ENCODE data around the gene DAB2IP.
A peak's percentile ranks its signal among the peaks of the same experiment; 100 is the strongest.

DAB2IP gene

GRCh38 chr9:121771418-121771817, 120.0 kb downstream of the DAB2IP start:
- DNase-seq (ENCODE audit: low spot score), result no peak
- TF ChIP-seq, protein P1, sequence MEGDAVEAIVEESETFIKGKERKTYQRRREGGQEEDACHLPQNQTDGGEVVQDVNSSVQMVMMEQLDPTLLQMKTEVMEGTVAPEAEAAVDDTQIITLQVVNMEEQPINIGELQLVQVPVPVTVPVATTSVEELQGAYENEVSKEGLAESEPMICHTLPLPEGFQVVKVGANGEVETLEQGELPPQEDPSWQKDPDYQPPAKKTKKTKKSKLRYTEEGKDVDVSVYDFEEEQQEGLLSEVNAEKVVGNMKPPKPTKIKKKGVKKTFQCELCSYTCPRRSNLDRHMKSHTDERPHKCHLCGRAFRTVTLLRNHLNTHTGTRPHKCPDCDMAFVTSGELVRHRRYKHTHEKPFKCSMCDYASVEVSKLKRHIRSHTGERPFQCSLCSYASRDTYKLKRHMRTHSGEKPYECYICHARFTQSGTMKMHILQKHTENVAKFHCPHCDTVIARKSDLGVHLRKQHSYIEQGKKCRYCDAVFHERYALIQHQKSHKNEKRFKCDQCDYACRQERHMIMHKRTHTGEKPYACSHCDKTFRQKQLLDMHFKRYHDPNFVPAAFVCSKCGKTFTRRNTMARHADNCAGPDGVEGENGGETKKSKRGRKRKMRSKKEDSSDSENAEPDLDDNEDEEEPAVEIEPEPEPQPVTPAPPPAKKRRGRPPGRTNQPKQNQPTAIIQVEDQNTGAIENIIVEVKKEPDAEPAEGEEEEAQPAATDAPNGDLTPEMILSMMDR (IDR thresholded peaks at IDR 0.05), result no peak

GRCh38 chr9:121771851-121772599, 120.6 kb downstream of the DAB2IP start:
- no peak overlapping the region for H3K4me3 ChIP-seq
- H3K27ac ChIP-seq, result peak overlapping the region; percentile 56 to 86
- DNase-seq (ENCODE audit: low spot score), result no peak
- TF ChIP-seq, protein P1 (IDR thresholded peaks at IDR 0.05), result no peak

More at GRCh38 chr9:121771418-121771817, 120.0 kb downstream of the DAB2IP start:
- H3K4me3 ChIP-seq, result no peak overlapping the region
- peak overlapping the region; percentile 56 to 86 for H3K27ac ChIP-seq

DNA sequence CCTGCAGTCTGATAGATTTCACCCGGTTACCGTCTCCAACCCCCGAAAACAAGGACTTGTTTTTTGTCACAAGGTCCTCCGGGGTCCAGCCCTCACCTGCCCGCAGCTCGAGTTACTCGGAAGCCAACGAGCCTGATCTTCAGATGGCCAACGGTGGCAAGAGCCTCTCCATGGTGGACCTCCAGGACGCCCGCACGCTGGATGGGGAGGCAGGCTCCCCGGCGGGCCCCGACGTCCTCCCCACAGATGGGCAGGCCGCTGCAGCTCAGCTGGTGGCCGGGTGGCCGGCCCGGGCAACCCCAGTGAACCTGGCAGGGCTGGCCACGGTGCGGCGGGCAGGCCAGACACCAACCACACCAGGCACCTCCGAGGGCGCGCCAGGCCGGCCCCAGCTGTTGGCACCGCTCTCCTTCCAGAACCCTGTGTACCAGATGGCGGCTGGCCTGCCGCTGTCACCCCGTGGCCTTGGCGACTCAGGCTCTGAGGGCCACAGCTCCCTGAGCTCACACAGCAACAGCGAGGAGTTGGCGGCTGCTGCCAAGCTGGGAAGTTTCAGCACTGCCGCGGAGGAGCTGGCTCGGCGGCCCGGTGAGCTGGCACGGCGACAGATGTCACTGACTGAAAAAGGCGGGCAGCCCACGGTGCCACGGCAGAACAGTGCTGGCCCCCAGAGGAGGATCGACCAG, 121.3 kb downstream of the DAB2IP start:
- peak overlapping the region; percentile 56 to 86 for H3K27ac ChIP-seq
- no peak overlapping the region for H3K4me3 ChIP-seq
- peak; percentile 84 for DNase-seq (ENCODE audit: low spot score)
- TF ChIP-seq, protein P1 (IDR thresholded peaks at IDR 0.05), result no peak

DNA sequence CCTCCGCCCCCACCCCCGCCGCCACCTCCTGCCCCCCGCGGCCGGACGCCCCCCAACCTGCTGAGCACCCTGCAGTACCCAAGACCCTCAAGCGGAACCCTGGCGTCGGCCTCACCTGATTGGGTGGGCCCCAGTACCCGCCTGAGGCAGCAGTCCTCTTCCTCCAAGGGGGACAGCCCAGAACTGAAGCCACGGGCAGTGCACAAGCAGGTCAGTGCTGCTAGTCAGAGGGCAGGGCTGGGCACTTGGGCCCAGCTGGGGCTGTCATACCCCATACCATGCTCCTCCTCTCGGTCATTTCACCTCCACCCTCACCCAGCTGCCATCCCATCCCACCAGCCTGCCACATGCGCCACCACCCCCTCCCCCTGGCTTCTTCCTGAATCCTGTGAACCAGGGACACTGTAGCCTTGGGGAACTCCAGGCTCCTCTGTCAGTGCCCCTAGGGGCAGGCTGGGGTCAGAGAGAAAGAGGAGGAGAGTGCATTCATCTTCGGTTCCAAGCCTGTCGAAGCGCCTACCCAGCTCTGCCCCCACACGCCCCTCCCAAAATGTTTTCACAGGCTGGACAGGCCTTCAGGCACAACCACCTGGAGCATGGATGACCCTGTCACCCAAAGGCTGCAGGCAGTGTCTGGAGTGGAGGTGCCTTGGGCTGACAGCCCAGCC, 122.0 kb downstream of the DAB2IP start:
- TF ChIP-seq, protein P1 (IDR thresholded peaks at IDR 0.05), result no peak
- H3K4me3 ChIP-seq, result no peak overlapping the region
- H3K27ac ChIP-seq, result peak overlapping the region; percentile 56 to 86
- no peak for DNase-seq (ENCODE audit: low spot score)

DNA sequence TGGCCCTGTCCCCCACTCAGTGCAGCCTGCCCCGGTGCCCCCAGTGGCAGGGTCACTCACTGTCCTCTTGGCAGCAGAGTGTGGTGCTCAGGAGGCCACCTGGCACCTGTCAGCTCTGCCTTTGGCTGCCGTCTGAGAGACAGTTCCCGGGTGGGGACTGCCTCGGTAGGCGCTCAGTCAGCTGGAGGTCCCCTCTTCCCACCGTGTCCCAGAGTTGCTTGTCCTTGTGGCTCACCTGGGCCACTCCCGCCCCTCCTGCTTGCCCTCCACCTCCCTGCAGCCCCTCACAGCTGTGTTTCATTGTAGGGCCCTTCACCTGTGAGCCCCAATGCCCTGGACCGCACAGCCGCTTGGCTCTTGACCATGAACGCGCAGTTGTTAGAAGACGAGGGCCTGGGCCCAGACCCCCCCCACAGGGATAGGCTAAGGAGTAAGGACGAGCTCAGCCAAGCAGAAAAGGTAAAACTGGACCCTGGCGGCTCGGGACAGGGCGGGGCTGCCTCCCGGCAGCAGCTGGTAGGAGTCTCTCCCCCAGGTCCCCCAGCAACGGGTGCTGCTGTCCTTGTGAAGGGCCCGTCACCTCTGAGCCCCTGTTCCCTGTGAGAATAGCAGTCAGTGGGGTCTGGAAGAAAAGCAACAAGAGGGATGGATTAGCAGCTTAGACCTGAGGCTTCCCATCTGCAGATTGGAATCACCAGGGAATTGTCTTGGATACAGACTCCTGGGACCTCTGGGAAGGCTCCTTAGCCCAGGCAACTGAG, 122.7 kb downstream of the DAB2IP start:
- Histone ChIP-seq H3K27ac (peak overlapping the region; percentile 27 to 31), H3K4me3 (no peak overlapping the region)
- no peak for DNase-seq (ENCODE audit: low spot score)
- TF ChIP-seq, protein P1 (IDR thresholded peaks at IDR 0.05), result no peak

GRCh38 chr9:121774715-121775613, 123.5 kb downstream of the DAB2IP start:
- no peak for DNase-seq (ENCODE audit: low spot score)
- peak overlapping the region in 1 of 2 donors; percentile 31 for H3K27ac ChIP-seq

More at GRCh38 chr9:121774715-121775613, 123.5 kb downstream of the DAB2IP start:
- H3K4me3 ChIP-seq, result no peak overlapping the region
- TF ChIP-seq, protein P1 (IDR thresholded peaks at IDR 0.05), result no peak

Data from coronary artery (tissue), 2 donors.